ENCODE results near the gene ATP6V1F. TPM values are rescaled to one million over a fixed set of nuclear protein-coding genes. Genes with fewer than 3 reads are reported as not detected.

The ATP6V1F gene
- polyA plus RNA-seq, 4 donors = 145 to 239 (median 191) TPM

- FAIRE-seq = no peak
- DNase-seq = peak in 1 of 2 donors; percentile 56
- H3K27me3 ChIP-seq (ENCODE audit: control insufficient read depth in 3 of 3, insufficient read depth in 3 of 3, low read length in 3 of 3) = peaks cover 0 to 28% (median 9%) of the 10 kb centered on the region in 3 donors
- H3K9me3 ChIP-seq (ENCODE audit: control insufficient read depth in 2 of 2, insufficient read depth in 1 of 2, low read depth in 1 of 2, low read length in 1 of 2) = no peaks in the 10 kb centered on the region
- 86 to 90% (median 87%) methylated on average over 16 to 17 of the region's 17 CpGs for whole genome bisulfite sequencing, 3 donors
- H3K4me3 ChIP-seq (ENCODE audit: low read depth in 1 of 3, low read length in 3 of 3) = no peak overlapping the region
- no peaks in the 10 kb centered on the region for H3K36me3 ChIP-seq (ENCODE audit: control insufficient read depth in 3 of 3, insufficient read depth in 2 of 3, low read depth in 1 of 3, low read length in 3 of 3)
- peaks cover 0 to 54% (median 0%) of the 10 kb centered on the region in 3 donors for H3K4me1 ChIP-seq (ENCODE audit: control insufficient read depth in 3 of 3, insufficient read depth in 2 of 3, low read depth in 1 of 3, low read length in 2 of 3)
- H3K27ac ChIP-seq (ENCODE audit: low read depth in 1 of 3, low read length in 2 of 3) = peak overlapping the region in 1 of 3 donors; percentile 89
Measured at GRCh38 chr7:128827248-128827958, 35.3 kb upstream of the ATP6V1F start.

GRCh38 chr7:128827971-128828711 lies 34.5 kb upstream of the ATP6V1F start:
- peaks cover 0 to 62% (median 0%) of the 10 kb centered on the region in 3 donors for H3K4me1 ChIP-seq (ENCODE audit: control insufficient read depth in 3 of 3, insufficient read depth in 2 of 3, low read depth in 1 of 3, low read length in 2 of 3)
- FAIRE-seq (no peak), DNase-seq (peak; percentile 32 to 89)
- H3K27me3 ChIP-seq (ENCODE audit: control insufficient read depth in 3 of 3, insufficient read depth in 3 of 3, low read length in 3 of 3) = peaks cover 0 to 36% (median 9%) of the 10 kb centered on the region in 3 donors
- WGBS, 3 donors = 48 to 66% (median 49%) methylated on average over 10 of the region's 10 CpGs
- no peak overlapping the region for H3K4me3 ChIP-seq (ENCODE audit: low read depth in 1 of 3, low read length in 3 of 3)
- H3K27ac ChIP-seq (ENCODE audit: low read depth in 1 of 3, low read length in 2 of 3) = peak overlapping the region in 1 of 3 donors; percentile 89
- H3K9me3 ChIP-seq (ENCODE audit: control insufficient read depth in 2 of 2, insufficient read depth in 1 of 2, low read depth in 1 of 2, low read length in 1 of 2) = no peaks in the 10 kb centered on the region
- H3K36me3 ChIP-seq (ENCODE audit: control insufficient read depth in 3 of 3, insufficient read depth in 2 of 3, low read depth in 1 of 3, low read length in 3 of 3) = no peaks in the 10 kb centered on the region

GRCh38 chr7:128829391-128830166 lies 33.1 kb upstream of the ATP6V1F start:
- Histone ChIP-seq H3K4me1 (ENCODE audit: control insufficient read depth in 3 of 3, insufficient read depth in 2 of 3, low read depth in 1 of 3, low read length in 2 of 3) (peaks cover 0 to 67% (median 0%) of the 10 kb centered on the region in 3 donors), H3K36me3 (ENCODE audit: control insufficient read depth in 3 of 3, insufficient read depth in 2 of 3, low read depth in 1 of 3, low read length in 3 of 3) (no peaks in the 10 kb centered on the region), H3K27me3 (ENCODE audit: control insufficient read depth in 3 of 3, insufficient read depth in 3 of 3, low read length in 3 of 3) (peaks cover 0 to 40% (median 9%) of the 10 kb centered on the region in 3 donors), H3K27ac (ENCODE audit: low read depth in 1 of 3, low read length in 2 of 3) (peak overlapping the region in 1 of 3 donors; percentile 79), H3K9me3 (ENCODE audit: control insufficient read depth in 2 of 2, insufficient read depth in 1 of 2, low read depth in 1 of 2, low read length in 1 of 2) (no peaks in the 10 kb centered on the region), H3K4me3 (ENCODE audit: low read depth in 1 of 3, low read length in 3 of 3) (peak overlapping the region in 2 of 3 donors; percentile 38 to 41)
- FAIRE-seq (no peak), DNase-seq (peak in 1 of 2 donors; percentile 61)
- 21 to 24% (median 23%) methylated on average over 11 to 13 of the region's 13 CpGs for WGBS, 3 donors

- Histone ChIP-seq H3K9me3 (ENCODE audit: control insufficient read depth in 2 of 2, insufficient read depth in 1 of 2, low read depth in 1 of 2, low read length in 1 of 2) (no peaks in the 10 kb centered on the region), H3K4me1 (ENCODE audit: control insufficient read depth in 3 of 3, insufficient read depth in 2 of 3, low read depth in 1 of 3, low read length in 2 of 3) (peaks cover 0 to 67% (median 0%) of the 10 kb centered on the region in 3 donors), H3K4me3 (ENCODE audit: low read depth in 1 of 3, low read length in 3 of 3) (peak within 1 kb of the TSS; percentile 41 to 71 (median 43)), H3K36me3 (ENCODE audit: control insufficient read depth in 3 of 3, insufficient read depth in 2 of 3, low read depth in 1 of 3, low read length in 3 of 3) (peaks cover 0 to 6% (median 0%) of the 10 kb centered on the region in 3 donors), H3K27ac (ENCODE audit: low read depth in 1 of 3, low read length in 2 of 3) (peak within 1 kb of the TSS in 2 of 3 donors; percentile 27 to 79), H3K27me3 (ENCODE audit: control insufficient read depth in 3 of 3, insufficient read depth in 3 of 3, low read length in 3 of 3) (peaks cover 0 to 40% (median 9%) of the 10 kb centered on the region in 3 donors)
- no peak for FAIRE-seq
- WGBS, 3 donors = 2 to 3% (median 2%) methylated on average over 73 to 109 of the region's 109 CpGs
- DNase-seq = peak in 1 of 2 donors; percentile 82
Measured at GRCh38 chr7:128830231-128831177, 32.2 kb upstream of the ATP6V1F start, which contains the start of gene FLNC. Gene FLNC (plus strand): TSS chr7:128830406. CDS start chr7:128830638, 232 bp downstream.

GRCh38 chr7:128831178-128831993 lies 31.3 kb upstream of the ATP6V1F start:
- Histone ChIP-seq H3K27ac (ENCODE audit: low read depth in 1 of 3, low read length in 2 of 3) (peak overlapping the region in 2 of 3 donors; percentile 27 to 71), H3K9me3 (ENCODE audit: control insufficient read depth in 2 of 2, insufficient read depth in 1 of 2, low read depth in 1 of 2, low read length in 1 of 2) (no peaks in the 10 kb centered on the region), H3K36me3 (ENCODE audit: control insufficient read depth in 3 of 3, insufficient read depth in 2 of 3, low read depth in 1 of 3, low read length in 3 of 3) (peaks cover 0 to 15% (median 0%) of the 10 kb centered on the region in 3 donors), H3K4me3 (ENCODE audit: low read depth in 1 of 3, low read length in 3 of 3) (peak overlapping the region in 1 of 3 donors; percentile 71), H3K27me3 (ENCODE audit: control insufficient read depth in 3 of 3, insufficient read depth in 3 of 3, low read length in 3 of 3) (peaks cover 0 to 40% (median 9%) of the 10 kb centered on the region in 3 donors), H3K4me1 (ENCODE audit: control insufficient read depth in 3 of 3, insufficient read depth in 2 of 3, low read depth in 1 of 3, low read length in 2 of 3) (peaks cover 0 to 65% (median 0%) of the 10 kb centered on the region in 3 donors)
- DNase-seq (peak in 1 of 2 donors; percentile 56), FAIRE-seq (no peak)
- WGBS, 3 donors = 9% methylated on average over 22 to 33 of the region's 33 CpGs

- Histone ChIP-seq H3K36me3 (ENCODE audit: control insufficient read depth in 3 of 3, insufficient read depth in 2 of 3, low read depth in 1 of 3, low read length in 3 of 3) (peaks cover 0 to 24% (median 0%) of the 10 kb centered on the region in 3 donors), H3K4me1 (ENCODE audit: control insufficient read depth in 3 of 3, insufficient read depth in 2 of 3, low read depth in 1 of 3, low read length in 2 of 3) (peaks cover 0 to 56% (median 0%) of the 10 kb centered on the region in 3 donors), H3K27ac (ENCODE audit: low read depth in 1 of 3, low read length in 2 of 3) (peak overlapping the region in 2 of 3 donors; percentile 55 to 80), H3K27me3 (ENCODE audit: control insufficient read depth in 3 of 3, insufficient read depth in 3 of 3, low read length in 3 of 3) (peaks cover 0 to 40% (median 9%) of the 10 kb centered on the region in 3 donors), H3K9me3 (ENCODE audit: control insufficient read depth in 2 of 2, insufficient read depth in 1 of 2, low read depth in 1 of 2, low read length in 1 of 2) (no peaks in the 10 kb centered on the region), H3K4me3 (ENCODE audit: low read depth in 1 of 3, low read length in 3 of 3) (peak overlapping the region in 1 of 3 donors; percentile 71)
- 14 to 23% (median 19%) methylated on average over 19 to 22 of the region's 22 CpGs for WGBS, 3 donors
- no peak for FAIRE-seq
- DNase-seq = peak in 1 of 2 donors; percentile 37
Measured at GRCh38 chr7:128831994-128832879, 30.4 kb upstream of the ATP6V1F start.

Data from small intestine (tissue), 7 donors.